HG03196 (cell line): Measurements from ENCODE around the gene CCNY.

Source experiments
- ATAC-seq: cut with Tn5 transposase; IDR thresholded peaks from one replicate; pipeline ENCODE4 v1.9.1; 2021; ENCODE audit not compliant: unreplicated experiment

Gene CCNY

GRCh38 chr10:35423505-35424306, 87.4 kb downstream of the CCNY start:
- ATAC-seq, result no peak

GRCh38 chr10:35424680-35425285, 88.5 kb downstream of the CCNY start:
- no peak for ATAC-seq

GRCh38 chr10:35425595-35425994, 89.3 kb downstream of the CCNY start:
- ATAC-seq, result no peak

GRCh38 chr10:35426657-35427056, 90.3 kb downstream of the CCNY start:
- no peak for ATAC-seq

- no peak for ATAC-seq
Observed at GRCh38 chr10:35427543-35427942, 91.2 kb downstream of the CCNY start.

- no peak for ATAC-seq
Observed at GRCh38 chr10:35428521-35428920, 92.2 kb downstream of the CCNY start.

- no peak for ATAC-seq
Observed at GRCh38 chr10:35432781-35433338, 96.6 kb downstream of the CCNY start.

GRCh38 chr10:35433851-35434426, 97.6 kb downstream of the CCNY start:
- ATAC-seq, result no peak

GRCh38 chr10:35434533-35434932, 98.2 kb downstream of the CCNY start:
- no peak for ATAC-seq

GRCh38 chr10:35435824-35436223, 99.5 kb downstream of the CCNY start:
- no peak for ATAC-seq

GRCh38 chr10:35437829-35438228, 101.5 kb downstream of the CCNY start:
- ATAC-seq, result no peak

GRCh38 chr10:35438718-35439571, 102.6 kb downstream of the CCNY start:
- no peak for ATAC-seq

GRCh38 chr10:35440016-35440415, 103.7 kb downstream of the CCNY start:
- ATAC-seq, result no peak

GRCh38 chr10:35442028-35442427, 105.7 kb downstream of the CCNY start:
- ATAC-seq, result no peak

- ATAC-seq, result no peak
Observed at GRCh38 chr10:35442592-35442991, 106.3 kb downstream of the CCNY start.

GRCh38 chr10:35443858-35444257, 107.5 kb downstream of the CCNY start:
- ATAC-seq, result no peak

- ATAC-seq, result no peak
Observed at GRCh38 chr10:35445150-35445884, 109.0 kb downstream of the CCNY start.

GRCh38 chr10:35446439-35446838, 110.1 kb downstream of the CCNY start:
- no peak for ATAC-seq

- no peak for ATAC-seq
Observed at GRCh38 chr10:35447693-35448407, 111.5 kb downstream of the CCNY start.
